T-helper 1 cell treated with Interleukin-12 subunit alpha and Interleukin-12 subunit beta and Interleukin-4 antibody, amounts not matched to agents 30 μg/mL and 1 μg/mL, for 36 hours (primary cell): Measurements from ENCODE around the gene ZNF778.

ENCODE experiments used
- H3K27ac Mint-ChIP-seq: one replicate; pipeline ENCODE4 v1.8.0; 2021; ENCODE audit warnings: mild to moderate bottlenecking, mixed read lengths
- H3K27me3 Mint-ChIP-seq: one replicate; pipeline ENCODE4 v1.8.0; 2021; ENCODE audit warnings: low read depth, mixed read lengths
- H3K36me3 Mint-ChIP-seq: one replicate; pipeline ENCODE4 v1.8.0; 2021; ENCODE audit warnings: low read depth, mixed read lengths
- H3K4me1 Mint-ChIP-seq: one replicate; pipeline ENCODE4 v1.8.0; 2021; ENCODE audit warnings: low read depth, mixed read lengths
- H3K4me3 Mint-ChIP-seq: one replicate; pipeline ENCODE4 v1.8.0; 2021; ENCODE audit warnings: mild to moderate bottlenecking, moderate library complexity, mixed read lengths
- H3K9me3 Mint-ChIP-seq: one replicate; pipeline ENCODE4 v1.8.0; 2021; ENCODE audit warnings: mixed read lengths

ZNF778 gene

GRCh38 chr16:89217388-89218191 is at the start of gene ZNF778:
ZNF778 (plus strand) TSS chr16:89217703; CDS start chr16:89221128, 3,425 bp downstream.
- Mint-ChIP-seq H3K4me1 (peaks cover 18% of the 10 kb centered on the region), H3K27me3 (no peaks in the 10 kb centered on the region), H3K9me3 (no peaks in the 10 kb centered on the region), H3K27ac (peak within 1 kb of the TSS; percentile 62), H3K4me3 (peak within 1 kb of the TSS; percentile 91), H3K36me3 (peaks cover 11% of the 10 kb centered on the region)

- no peaks in the 10 kb centered on the region for H3K9me3 Mint-ChIP-seq
- H3K27me3 Mint-ChIP-seq, result peaks cover 6% of the 10 kb centered on the region
- no peaks in the 10 kb centered on the region for H3K36me3 Mint-ChIP-seq
- H3K27ac Mint-ChIP-seq, result no peak overlapping the region
- H3K4me3 Mint-ChIP-seq, result no peak overlapping the region
- H3K4me1 Mint-ChIP-seq, result peaks cover 6% of the 10 kb centered on the region
These were observed 48.9 kb upstream of the ZNF778 start for GRCh38 chr16:89168381-89169189.

GRCh38 chr16:89169778-89170177 is 47.7 kb upstream of the ZNF778 start:
- H3K27me3 Mint-ChIP-seq, result peaks cover 6% of the 10 kb centered on the region

GRCh38 chr16:89170346-89171215 is 46.9 kb upstream of the ZNF778 start:
- peaks cover 6% of the 10 kb centered on the region for H3K27me3 Mint-ChIP-seq
- no peak overlapping the region for H3K27ac Mint-ChIP-seq
- no peaks in the 10 kb centered on the region for H3K9me3 Mint-ChIP-seq
- H3K4me3 Mint-ChIP-seq, result peak overlapping the region; percentile 76
- peaks cover 6% of the 10 kb centered on the region for H3K4me1 Mint-ChIP-seq
- H3K36me3 Mint-ChIP-seq, result no peaks in the 10 kb centered on the region

More at GRCh38 chr16:89169778-89170177, 47.7 kb upstream of the ZNF778 start:
- peaks cover 6% of the 10 kb centered on the region for H3K4me1 Mint-ChIP-seq
- no peaks in the 10 kb centered on the region for H3K36me3 Mint-ChIP-seq
- no peaks in the 10 kb centered on the region for H3K9me3 Mint-ChIP-seq
- H3K27ac Mint-ChIP-seq, result no peak overlapping the region
- H3K4me3 Mint-ChIP-seq, result no peak overlapping the region

- peak within 1 kb of the TSS; percentile 76 for H3K4me3 Mint-ChIP-seq
- H3K36me3 Mint-ChIP-seq, result no peaks in the 10 kb centered on the region
- no peak within 1 kb of the TSS for H3K27ac Mint-ChIP-seq
- peaks cover 6% of the 10 kb centered on the region for H3K4me1 Mint-ChIP-seq
- peaks cover 6% of the 10 kb centered on the region for H3K27me3 Mint-ChIP-seq
- H3K9me3 Mint-ChIP-seq, result no peaks in the 10 kb centered on the region
These were observed 46.0 kb upstream of the ZNF778 start, which contains the start of gene CDH15 for GRCh38 chr16:89171216-89172170. CDH15 (plus strand) TSS chr16:89171748; CDS start chr16:89171832, 84 bp downstream.

GRCh38 chr16:89172171-89172527 is 45.4 kb upstream of the ZNF778 start:
- Mint-ChIP-seq H3K9me3 (no peaks in the 10 kb centered on the region), H3K4me3 (no peak overlapping the region), H3K27ac (no peak overlapping the region), H3K4me1 (peaks cover 6% of the 10 kb centered on the region), H3K36me3 (no peaks in the 10 kb centered on the region), H3K27me3 (peaks cover 6% of the 10 kb centered on the region)

GRCh38 chr16:89172528-89173173 is 44.9 kb upstream of the ZNF778 start:
- no peak overlapping the region for H3K27ac Mint-ChIP-seq
- peaks cover 6% of the 10 kb centered on the region for H3K27me3 Mint-ChIP-seq
- no peaks in the 10 kb centered on the region for H3K36me3 Mint-ChIP-seq
- H3K9me3 Mint-ChIP-seq, result no peaks in the 10 kb centered on the region
- H3K4me3 Mint-ChIP-seq, result no peak overlapping the region
- H3K4me1 Mint-ChIP-seq, result peaks cover 6% of the 10 kb centered on the region

- Mint-ChIP-seq H3K4me3 (no peak overlapping the region), H3K36me3 (no peaks in the 10 kb centered on the region), H3K9me3 (no peaks in the 10 kb centered on the region), H3K27ac (no peak overlapping the region), H3K27me3 (peaks cover 6% of the 10 kb centered on the region), H3K4me1 (peaks cover 6% of the 10 kb centered on the region)
These were observed 44.2 kb upstream of the ZNF778 start for GRCh38 chr16:89173174-89173921.

GRCh38 chr16:89174055-89174827 is 43.3 kb upstream of the ZNF778 start:
- no peak overlapping the region for H3K4me3 Mint-ChIP-seq
- H3K27ac Mint-ChIP-seq, result no peak overlapping the region
- no peaks in the 10 kb centered on the region for H3K9me3 Mint-ChIP-seq
- peaks cover 2% of the 10 kb centered on the region for H3K27me3 Mint-ChIP-seq
- no peaks in the 10 kb centered on the region for H3K36me3 Mint-ChIP-seq
- H3K4me1 Mint-ChIP-seq, result peaks cover 6% of the 10 kb centered on the region

- no peaks in the 10 kb centered on the region for H3K36me3 Mint-ChIP-seq
- H3K9me3 Mint-ChIP-seq, result no peaks in the 10 kb centered on the region
- no peak overlapping the region for H3K27ac Mint-ChIP-seq
- no peaks in the 10 kb centered on the region for H3K27me3 Mint-ChIP-seq
- no peak overlapping the region for H3K4me3 Mint-ChIP-seq
- H3K4me1 Mint-ChIP-seq, result peaks cover 6% of the 10 kb centered on the region
These were observed 42.6 kb upstream of the ZNF778 start for GRCh38 chr16:89174877-89175276.

- Mint-ChIP-seq H3K27ac (no peak overlapping the region), H3K9me3 (no peaks in the 10 kb centered on the region), H3K36me3 (no peaks in the 10 kb centered on the region), H3K4me1 (peaks cover 4% of the 10 kb centered on the region), H3K27me3 (no peaks in the 10 kb centered on the region), H3K4me3 (no peak overlapping the region)
These were observed 42.0 kb upstream of the ZNF778 start for GRCh38 chr16:89175280-89176146.
